Right atrium auricular region (tissue), 2 donors: ENCODE measurements around the gene FGD5. TPM values are rescaled to one million over a fixed set of nuclear protein-coding genes. Genes with fewer than 3 reads are reported as not detected.

ENCODE experiments used
- DNase-seq: peaks from one replicate; pipeline ENCODE4 v3.0.0-alpha.2; 2019; ENCODE audit warnings: low spot score
- H3K27ac ChIP-seq, 2 donors: fragments of 200-600 bp; sonication (generic); 1 replicate in 1 of 2; 2 replicates in 1 of 2; pipeline ENCODE4 v1.5.1; 2016 to 2019
- H3K27me3 ChIP-seq, 2 donors: fragments of 200-600 bp; sonication (generic); one replicate each; pipeline versions ENCODE4 v1.5.1 to v1.6.0; 2017 to 2019
- H3K36me3 ChIP-seq: fragments of 200-600 bp; sonication (generic); one replicate; pipeline ENCODE4 v1.5.1; 2016
- H3K4me1 ChIP-seq, 2 donors: fragments of 200-600 bp; sonication (generic); one replicate each; pipeline versions ENCODE4 v1.5.1 to v1.6.0; 2017 to 2019
- H3K4me3 ChIP-seq, 2 donors: fragments of 200-600 bp; sonication (generic); 1 replicate in 1 of 2; 2 replicates in 1 of 2; pipeline ENCODE4 v1.5.1; 2017 to 2019; ENCODE audit warnings: mild to moderate bottlenecking in 1 of 2, moderate library complexity in 1 of 2
- H3K9me3 ChIP-seq, 2 donors: fragments of 200-600 bp; sonication (generic); one replicate each; pipeline ENCODE4 v1.5.1; 2019
- total RNA-seq, 2 donors: library from RNA; depleted of rRNA; stranded (reverse); fragments of >200 nt; gene quantifications; one replicate each; pipeline ENCODE4 v1.1.0, GENCODE V29; 2016
- TF ChIP-seq, protein P1 (sequence below), 2 donors: fragments of 200-600 bp; sonication (generic); IDR thresholded peaks; one replicate each; pipeline ENCODE4 v1.5.1; 2019; ENCODE audit warnings: antibody characterized with exemption in 2 of 2

The FGD5 gene
- total RNA-seq, 2 donors from 2014 or later: 9.6 to 18.8 TPM

DNA sequence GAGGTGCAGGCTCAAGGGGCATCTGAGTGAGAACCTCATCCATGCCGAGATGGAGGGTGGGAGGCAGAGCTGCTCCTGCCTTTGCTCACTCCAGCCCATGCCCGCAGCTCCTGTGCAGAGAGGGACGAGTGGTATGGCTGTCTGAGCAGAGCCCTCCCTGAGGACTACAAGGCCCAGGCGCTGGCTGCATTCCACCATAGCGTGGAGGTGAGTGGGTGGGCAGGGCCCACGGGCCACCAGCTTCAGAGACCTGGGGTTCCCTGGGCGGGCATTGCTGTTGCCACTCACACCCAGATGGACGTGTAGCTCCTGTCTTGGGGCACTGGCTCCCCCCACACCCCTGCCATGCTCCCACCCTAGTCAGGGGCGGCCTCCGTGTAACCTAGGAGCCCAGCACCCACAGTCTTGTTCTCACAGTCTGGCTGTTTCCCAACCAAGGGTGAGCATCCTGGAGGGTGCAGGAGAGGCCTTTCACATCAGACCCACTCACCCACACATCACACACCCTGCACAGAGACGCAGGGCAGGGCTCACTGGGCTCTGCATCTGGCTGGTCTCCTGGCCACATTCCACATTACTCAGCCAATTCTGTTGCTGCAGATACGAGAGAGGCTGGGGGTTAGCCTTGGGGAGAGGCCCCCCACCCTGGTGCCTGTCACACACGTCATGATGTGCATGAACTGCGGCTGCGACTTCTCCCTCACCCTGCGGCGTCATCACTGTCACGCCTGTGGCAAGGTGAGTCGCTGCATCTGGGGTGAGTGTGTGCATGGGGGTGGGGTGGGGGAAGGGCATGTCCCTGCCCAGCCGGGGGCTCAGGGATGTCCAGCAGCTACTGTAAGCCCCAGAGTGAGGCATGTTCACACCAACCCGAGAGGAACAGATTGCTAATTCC is 103.3 kb downstream of the FGD5 start:
- H3K9me3 ChIP-seq: no peaks in the 10 kb centered on the region
- H3K27ac ChIP-seq: no peak overlapping the region
- no peaks in the 10 kb centered on the region for H3K36me3 ChIP-seq
- no peak overlapping the region for H3K4me3 ChIP-seq
- no peaks in the 10 kb centered on the region for H3K27me3 ChIP-seq
- TF ChIP-seq, protein P1, sequence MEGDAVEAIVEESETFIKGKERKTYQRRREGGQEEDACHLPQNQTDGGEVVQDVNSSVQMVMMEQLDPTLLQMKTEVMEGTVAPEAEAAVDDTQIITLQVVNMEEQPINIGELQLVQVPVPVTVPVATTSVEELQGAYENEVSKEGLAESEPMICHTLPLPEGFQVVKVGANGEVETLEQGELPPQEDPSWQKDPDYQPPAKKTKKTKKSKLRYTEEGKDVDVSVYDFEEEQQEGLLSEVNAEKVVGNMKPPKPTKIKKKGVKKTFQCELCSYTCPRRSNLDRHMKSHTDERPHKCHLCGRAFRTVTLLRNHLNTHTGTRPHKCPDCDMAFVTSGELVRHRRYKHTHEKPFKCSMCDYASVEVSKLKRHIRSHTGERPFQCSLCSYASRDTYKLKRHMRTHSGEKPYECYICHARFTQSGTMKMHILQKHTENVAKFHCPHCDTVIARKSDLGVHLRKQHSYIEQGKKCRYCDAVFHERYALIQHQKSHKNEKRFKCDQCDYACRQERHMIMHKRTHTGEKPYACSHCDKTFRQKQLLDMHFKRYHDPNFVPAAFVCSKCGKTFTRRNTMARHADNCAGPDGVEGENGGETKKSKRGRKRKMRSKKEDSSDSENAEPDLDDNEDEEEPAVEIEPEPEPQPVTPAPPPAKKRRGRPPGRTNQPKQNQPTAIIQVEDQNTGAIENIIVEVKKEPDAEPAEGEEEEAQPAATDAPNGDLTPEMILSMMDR (IDR thresholded peaks at IDR 0.05): no peak
- DNase-seq: no peak
- peaks cover 0 to 9% of the 10 kb centered on the region in 2 donors for H3K4me1 ChIP-seq

DNA sequence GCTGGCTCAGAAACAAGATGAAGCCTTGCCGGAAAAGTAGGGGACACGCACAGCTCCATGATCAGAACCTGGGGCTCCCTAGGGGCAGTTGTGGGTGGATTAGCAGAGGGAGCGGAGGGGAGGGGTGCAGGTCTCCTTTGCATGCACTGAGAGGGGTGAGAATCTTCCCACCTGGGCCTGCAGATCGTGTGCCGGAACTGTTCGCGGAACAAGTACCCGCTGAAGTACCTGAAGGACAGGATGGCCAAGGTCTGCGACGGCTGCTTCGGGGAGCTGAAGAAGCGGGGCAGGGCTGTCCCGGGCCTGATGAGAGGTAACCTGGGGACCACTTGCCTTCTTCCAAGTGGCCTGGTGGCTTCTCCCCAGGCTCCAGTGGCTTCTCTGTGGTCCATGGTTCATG is 104.1 kb downstream of the FGD5 start:
- Histone ChIP-seq H3K27ac (no peak overlapping the region), H3K4me3 (no peak overlapping the region), H3K4me1 (peaks cover 0 to 9% of the 10 kb centered on the region in 2 donors), H3K9me3 (no peaks in the 10 kb centered on the region), H3K36me3 (no peaks in the 10 kb centered on the region), H3K27me3 (no peaks in the 10 kb centered on the region)
- DNase-seq: no peak
- TF ChIP-seq, protein P1 (IDR thresholded peaks at IDR 0.05): no peak

DNA sequence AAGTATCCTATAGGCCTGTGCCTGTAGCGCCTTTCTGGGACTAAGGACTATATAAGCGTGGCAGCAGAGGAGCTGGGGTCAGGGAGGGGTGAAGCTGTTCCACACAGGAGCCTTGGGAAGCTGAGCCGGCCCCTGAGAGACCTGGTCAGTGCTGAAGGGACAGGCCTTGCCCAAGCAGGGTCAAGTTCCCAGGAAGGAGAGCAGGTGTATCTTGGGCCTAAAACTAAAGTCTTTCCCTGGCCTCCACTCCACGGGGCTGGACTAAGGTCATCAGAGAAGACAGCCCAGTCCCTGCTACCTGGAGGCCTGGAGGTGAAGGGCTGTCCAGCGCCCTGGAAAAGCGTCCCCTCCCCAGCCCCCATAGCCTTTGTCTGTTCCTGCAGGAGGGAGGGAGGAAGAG is 104.7 kb downstream of the FGD5 start:
- no peak overlapping the region for H3K27ac ChIP-seq
- DNase-seq: no peak
- no peak overlapping the region for H3K4me3 ChIP-seq
- no peaks in the 10 kb centered on the region for H3K27me3 ChIP-seq
- TF ChIP-seq, protein P1 (IDR thresholded peaks at IDR 0.05): no peak
- H3K9me3 ChIP-seq: no peaks in the 10 kb centered on the region
- no peaks in the 10 kb centered on the region for H3K36me3 ChIP-seq
- peaks cover 0 to 9% of the 10 kb centered on the region in 2 donors for H3K4me1 ChIP-seq

DNA sequence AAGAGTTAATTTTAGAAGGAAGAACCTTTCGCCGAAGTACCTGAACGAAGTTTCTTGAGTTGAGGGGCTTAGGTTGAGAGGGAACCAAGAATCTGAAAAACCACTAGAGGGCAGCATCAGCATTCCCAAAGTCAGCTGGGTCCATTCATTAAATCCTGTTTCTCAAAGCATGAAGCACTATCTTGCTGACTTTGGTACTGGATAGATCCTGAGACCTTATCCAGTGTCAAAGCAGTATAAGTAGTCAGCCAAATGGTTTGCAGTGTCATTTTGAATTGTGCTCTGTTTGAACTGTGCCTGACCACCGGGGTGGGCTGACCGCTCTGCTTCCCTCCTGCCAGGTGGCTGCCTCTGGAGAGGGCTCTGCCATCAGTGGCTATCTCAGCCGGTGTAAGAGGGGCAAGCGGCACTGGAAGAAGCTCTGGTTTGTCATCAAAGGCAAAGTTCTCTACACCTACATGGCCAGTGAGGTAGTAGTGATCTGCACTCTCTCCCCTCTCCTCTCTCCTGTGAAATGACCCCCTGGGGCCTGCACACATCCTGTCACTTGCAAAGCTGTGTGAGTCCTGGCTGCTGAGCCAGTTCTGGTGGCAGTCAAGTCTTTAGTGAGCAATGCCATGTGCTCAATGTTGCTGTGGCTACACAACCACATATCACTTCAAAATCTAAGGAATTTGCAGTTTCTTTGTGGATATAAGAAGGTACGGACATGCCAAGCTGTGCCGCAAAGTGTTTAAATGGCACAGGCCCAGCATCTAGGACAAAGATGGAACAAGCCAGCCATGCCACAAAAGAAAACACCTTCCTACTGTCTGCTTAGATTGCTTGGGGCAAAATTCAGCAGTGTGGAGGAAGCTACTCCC is 107.2 kb downstream of the FGD5 start:
- TF ChIP-seq, protein P1 (IDR thresholded peaks at IDR 0.05): peak; percentile 53 to 83
- H3K36me3 ChIP-seq: no peaks in the 10 kb centered on the region
- H3K27ac ChIP-seq: no peak overlapping the region
- no peak overlapping the region for H3K4me3 ChIP-seq
- no peaks in the 10 kb centered on the region for H3K27me3 ChIP-seq
- no peak for DNase-seq
- H3K9me3 ChIP-seq: no peaks in the 10 kb centered on the region
- peaks cover 0 to 6% of the 10 kb centered on the region in 2 donors for H3K4me1 ChIP-seq

DNA sequence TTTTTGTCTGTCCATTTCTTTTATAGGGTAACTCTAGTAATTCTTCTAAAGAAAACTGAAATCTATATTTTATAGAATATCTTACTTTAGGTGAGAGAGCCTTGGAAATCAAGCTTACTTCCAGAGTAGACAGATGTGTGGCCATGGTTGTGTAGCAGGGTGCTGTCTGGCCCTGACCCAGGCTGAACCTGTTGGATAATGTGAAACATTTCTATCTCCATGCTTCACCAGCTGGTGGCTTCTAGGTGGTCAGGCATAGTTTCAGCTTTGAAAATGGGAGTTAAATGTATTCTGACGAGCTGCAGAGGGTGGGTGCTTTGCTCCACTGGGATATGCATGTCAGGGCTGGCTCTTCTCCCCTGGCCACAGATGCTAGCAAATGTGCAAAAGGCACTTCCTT is 107.8 kb downstream of the FGD5 start:
- Histone ChIP-seq H3K36me3 (no peaks in the 10 kb centered on the region), H3K27me3 (no peaks in the 10 kb centered on the region), H3K4me1 (no peaks in the 10 kb centered on the region), H3K9me3 (no peaks in the 10 kb centered on the region), H3K4me3 (no peak overlapping the region), H3K27ac (no peak overlapping the region)
- DNase-seq: no peak
- TF ChIP-seq, protein P1 (IDR thresholded peaks at IDR 0.05): no peak
